Measurements from ENCODE around the gene SLC16A8.

GRCh38 chr22:38068641-38069371, 15.2 kb downstream of the SLC16A8 start:
- no peak for TF ChIP-seq EZH2 (IDR thresholded peaks at IDR 0.05; ENCODE audit: borderline replicate concordance, low read length)
- TF ChIP-seq CTCF (IDR thresholded peaks at IDR 0.05; ENCODE audit: low read length): no peak

All from OCI-LY1 (cell line).